GM12892 (cell line): ENCODE measurements around the gene LRIT2.

Experiments used
- POLR2A ChIP-seq: IDR thresholded peaks from 2 replicates; pipeline ENCODE4 v1.6.1; 2011; ENCODE audit warnings: low read depth, low read length, control low read depth
- POLR2AphosphoS5 ChIP-seq: IDR thresholded peaks from 2 replicates; pipeline ENCODE4 v1.6.1; 2011; ENCODE audit warnings: low read depth, low read length, control low read depth
- TAF1 ChIP-seq: IDR thresholded peaks from 2 replicates; pipeline ENCODE4 v1.6.1; 2011; ENCODE audit warnings: low read depth, mild to moderate bottlenecking, control low read depth, low read length, borderline replicate concordance

DNA sequence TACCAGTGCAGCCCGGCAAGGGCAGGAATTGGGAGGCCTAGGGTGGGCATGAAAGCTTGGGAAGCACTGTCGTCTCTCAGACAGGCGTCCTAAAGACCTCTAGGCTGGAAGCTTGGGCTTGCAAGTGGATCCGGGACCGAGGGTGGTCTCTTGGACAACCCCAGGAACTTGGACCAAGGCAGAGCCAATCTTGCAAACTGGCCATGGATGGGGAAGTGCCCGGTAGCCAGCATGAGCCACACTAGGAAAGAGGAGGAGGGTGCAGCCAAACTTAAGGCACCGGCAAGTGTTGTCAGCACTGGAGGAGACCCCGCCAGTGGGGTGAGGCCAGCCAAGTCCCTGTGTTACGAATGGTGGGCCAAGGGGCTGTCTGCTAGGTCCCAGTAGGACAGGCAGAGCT lies 8.5 kb downstream of the LRIT2 start:
- no peak for TF ChIP-seq POLR2A
- TF ChIP-seq POLR2AphosphoS5 = no peak
- no peak for TF ChIP-seq TAF1
